Measurements from ENCODE around the gene MYO9B.

The MYO9B gene, protein sequence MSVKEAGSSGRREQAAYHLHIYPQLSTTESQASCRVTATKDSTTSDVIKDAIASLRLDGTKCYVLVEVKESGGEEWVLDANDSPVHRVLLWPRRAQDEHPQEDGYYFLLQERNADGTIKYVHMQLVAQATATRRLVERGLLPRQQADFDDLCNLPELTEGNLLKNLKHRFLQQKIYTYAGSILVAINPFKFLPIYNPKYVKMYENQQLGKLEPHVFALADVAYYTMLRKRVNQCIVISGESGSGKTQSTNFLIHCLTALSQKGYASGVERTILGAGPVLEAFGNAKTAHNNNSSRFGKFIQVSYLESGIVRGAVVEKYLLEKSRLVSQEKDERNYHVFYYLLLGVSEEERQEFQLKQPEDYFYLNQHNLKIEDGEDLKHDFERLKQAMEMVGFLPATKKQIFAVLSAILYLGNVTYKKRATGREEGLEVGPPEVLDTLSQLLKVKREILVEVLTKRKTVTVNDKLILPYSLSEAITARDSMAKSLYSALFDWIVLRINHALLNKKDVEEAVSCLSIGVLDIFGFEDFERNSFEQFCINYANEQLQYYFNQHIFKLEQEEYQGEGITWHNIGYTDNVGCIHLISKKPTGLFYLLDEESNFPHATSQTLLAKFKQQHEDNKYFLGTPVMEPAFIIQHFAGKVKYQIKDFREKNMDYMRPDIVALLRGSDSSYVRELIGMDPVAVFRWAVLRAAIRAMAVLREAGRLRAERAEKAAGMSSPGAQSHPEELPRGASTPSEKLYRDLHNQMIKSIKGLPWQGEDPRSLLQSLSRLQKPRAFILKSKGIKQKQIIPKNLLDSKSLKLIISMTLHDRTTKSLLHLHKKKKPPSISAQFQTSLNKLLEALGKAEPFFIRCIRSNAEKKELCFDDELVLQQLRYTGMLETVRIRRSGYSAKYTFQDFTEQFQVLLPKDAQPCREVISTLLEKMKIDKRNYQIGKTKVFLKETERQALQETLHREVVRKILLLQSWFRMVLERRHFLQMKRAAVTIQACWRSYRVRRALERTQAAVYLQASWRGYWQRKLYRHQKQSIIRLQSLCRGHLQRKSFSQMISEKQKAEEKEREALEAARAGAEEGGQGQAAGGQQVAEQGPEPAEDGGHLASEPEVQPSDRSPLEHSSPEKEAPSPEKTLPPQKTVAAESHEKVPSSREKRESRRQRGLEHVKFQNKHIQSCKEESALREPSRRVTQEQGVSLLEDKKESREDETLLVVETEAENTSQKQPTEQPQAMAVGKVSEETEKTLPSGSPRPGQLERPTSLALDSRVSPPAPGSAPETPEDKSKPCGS (N-terminal part only)

DNA sequence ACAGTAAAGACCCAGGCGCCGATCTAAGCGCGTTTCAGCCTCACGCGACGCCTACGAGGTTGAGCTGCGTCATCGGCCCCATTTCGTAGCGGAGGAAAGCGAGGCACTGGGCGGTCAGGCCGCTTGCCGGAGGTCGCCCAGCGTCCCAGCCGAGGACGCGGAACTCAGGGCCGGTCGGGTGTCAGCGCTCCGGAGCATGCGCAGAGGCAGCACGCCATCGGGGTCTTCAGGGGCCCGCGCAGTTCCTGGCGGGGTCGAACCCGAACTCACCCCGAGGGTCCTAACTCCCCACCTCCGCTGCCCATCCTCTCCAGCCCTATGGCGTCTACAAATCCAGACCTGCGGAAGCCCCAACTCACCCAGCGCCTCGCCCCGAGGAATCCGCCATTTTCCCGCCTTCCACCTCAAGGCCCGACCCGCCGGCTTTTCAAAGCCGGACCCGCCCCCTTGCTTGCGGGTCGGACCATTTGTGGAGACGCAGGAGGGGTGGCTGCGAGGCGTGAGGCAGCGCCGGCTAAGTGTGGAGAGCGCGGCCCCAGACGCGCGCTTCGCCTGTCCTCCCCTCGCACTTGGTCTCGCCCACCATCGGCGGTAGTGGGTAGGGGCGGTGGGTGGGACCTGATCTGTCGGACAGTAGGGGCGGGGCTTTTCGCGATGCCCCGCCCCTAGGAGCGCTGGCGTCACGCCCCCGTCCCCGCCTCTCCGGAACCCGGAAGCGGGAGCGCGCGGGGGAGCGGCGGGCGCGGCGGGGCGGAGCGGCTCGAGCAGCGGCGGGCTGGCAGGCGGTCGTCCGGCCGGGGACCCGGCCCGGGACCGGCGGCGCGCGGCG lies at the start of gene MYO9B, which contains the start of gene HAUS8:
TSS of gene MYO9B (plus strand) at position 743 of the 829 bp plus-strand sequence. CDS start 25,941 bp downstream, outside the sequence.
TSS of gene HAUS8 (minus strand) at position 418 of the 829 bp plus-strand sequence. CDS start at position 388, 30 bp downstream.
- DNase-seq, result peak; percentile 99

DNA sequence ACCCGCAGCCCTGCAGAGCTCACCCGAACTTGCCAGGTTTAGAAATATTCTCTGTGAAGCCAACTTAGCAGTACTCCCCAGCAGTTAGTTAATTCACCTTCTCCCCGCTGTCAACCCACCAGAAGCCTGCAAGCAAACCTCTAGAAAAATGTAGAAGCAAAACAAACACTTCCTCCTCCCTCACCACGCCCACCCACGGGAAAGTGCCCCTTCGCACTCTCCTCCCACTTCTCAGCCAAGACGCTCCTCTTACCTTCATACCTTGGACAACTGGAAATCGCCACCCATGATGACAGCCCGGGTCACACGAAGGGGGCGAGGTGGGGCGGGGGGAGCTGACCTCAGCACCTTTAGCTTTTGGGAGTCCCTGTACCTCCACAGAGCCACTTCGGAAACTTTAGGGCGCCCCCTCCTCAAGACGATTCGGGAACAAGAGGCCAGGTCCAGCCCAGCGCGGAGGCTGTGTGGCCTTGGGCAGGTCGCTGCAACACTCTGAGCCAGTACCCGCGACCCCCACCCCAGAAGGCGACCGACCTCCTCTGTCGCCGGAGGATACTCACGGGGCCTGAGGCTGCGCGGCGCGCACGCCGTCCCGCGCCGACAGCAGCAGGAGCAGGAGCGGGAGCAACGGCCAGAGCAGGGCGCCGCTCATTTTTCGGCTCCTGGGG lies 49.5 kb upstream of the MYO9B start:
- DNase-seq, result peak; percentile 10

DNA sequence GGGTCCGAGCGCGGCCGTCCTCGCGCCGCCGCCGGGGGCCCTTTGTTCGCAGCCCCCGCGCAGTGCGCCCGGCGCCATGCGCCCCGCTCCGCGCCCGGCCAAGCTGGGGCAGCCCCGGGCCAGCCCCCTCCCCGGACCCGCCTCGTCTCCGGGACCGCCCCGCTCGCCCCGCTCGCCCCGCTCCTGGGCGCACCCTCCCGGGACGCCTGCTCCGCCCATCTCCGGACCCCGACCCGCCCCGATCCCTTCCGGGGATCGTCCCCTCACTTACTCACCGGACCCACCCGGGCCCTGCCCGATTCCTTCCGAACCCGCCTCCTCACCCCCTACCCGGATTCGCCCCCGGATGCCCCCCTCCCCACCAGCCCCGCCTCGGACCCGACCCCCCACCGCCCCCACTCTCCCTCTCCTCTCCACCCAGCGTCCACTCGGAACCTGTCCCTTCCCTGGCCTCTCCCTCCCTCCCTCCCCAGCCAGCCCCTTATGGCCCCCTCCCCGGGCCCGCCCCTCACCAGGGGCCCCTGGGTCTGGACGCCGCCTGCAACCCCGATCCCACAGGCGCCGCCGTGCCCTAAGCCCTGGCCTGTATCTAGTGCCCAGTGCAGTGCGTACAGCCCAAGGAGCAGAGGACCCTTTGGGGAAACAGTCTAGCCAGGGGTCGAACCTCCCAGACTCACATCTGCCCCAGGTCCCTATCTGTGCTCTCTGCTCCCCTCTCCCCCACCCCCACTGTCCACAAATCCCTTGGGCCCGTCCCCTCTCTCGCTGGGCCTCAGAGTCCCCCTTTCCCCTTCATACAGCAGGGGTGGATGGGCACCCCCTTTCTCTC lies 48.7 kb upstream of the MYO9B start, which contains the start of gene CPAMD8:
TSS of gene CPAMD8 (minus strand) at position 105 of the 829 bp plus-strand sequence. CDS start 168 bp downstream, outside the sequence.
- no peak for DNase-seq

DNA sequence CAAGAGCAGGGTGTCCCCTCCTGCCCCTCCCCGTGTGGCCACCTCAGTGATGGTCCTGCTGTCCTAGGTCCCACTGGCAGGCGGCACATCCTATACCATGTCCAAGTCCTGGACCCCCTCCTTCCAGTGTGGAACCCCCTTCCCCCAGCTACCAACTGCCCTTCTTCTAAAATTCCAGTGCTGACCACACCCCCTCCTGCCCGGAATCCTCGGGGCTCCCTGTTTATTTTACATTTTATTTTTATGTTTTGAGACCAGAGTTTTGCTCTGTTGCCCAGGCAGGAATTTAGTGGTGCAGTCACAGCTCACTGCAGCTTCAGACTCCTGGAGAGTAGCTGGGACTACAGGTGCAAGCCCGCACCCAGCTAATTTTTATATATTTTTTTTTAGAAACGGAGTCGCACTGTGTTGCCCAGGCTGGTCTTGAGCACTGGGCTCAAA lies 48.0 kb upstream of the MYO9B start:
- DNase-seq, result no peak

DNA sequence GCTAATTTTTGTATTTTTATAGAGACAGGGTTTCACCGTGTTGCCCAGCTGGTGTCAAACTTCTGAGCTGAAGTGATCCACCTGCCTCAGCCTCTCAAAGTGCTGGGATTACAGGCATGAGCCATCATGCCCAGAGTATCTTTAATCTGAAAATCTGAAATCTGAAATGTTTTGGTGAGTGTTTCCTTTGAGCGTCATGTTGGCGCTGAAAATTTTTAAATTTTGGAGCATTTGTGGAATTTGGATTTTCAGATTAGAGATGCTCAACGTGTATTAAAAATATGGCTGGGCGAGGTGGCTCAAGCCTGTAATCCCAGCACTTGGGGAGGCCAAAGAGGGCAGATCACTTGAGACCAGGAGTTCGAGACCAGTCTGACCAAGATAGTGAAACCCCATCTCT lies 43.8 kb upstream of the MYO9B start:
- DNase-seq, result no peak

DNA sequence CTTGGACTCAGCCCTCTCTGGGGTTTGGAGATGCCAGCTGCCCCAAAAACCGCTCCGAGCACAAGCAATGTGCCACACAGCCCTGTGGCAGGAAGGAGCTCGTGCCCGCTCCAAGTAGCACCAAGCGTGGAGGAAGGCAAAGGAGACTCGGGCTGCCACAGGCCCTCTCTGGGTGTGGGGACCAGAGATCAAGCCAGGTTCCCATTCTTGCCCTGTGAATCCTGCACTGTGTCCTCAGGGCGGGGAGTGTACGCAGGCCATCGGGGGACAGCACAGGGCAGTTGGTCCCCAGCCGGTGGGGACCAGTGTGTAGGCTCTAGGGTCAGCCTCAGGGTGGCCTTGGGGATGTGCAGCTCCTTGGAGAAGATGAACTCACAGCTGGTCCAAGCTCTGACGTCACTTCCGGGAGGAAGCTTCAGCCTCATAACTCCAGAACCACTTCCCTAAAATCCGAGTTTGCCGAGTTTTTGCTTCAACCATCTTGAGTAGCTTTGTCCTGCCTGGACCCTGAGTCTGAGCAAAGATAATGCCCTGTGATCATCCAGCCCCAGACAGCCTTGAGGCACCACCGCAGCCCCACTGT lies 39.6 kb upstream of the MYO9B start:
- no peak for DNase-seq

DNA sequence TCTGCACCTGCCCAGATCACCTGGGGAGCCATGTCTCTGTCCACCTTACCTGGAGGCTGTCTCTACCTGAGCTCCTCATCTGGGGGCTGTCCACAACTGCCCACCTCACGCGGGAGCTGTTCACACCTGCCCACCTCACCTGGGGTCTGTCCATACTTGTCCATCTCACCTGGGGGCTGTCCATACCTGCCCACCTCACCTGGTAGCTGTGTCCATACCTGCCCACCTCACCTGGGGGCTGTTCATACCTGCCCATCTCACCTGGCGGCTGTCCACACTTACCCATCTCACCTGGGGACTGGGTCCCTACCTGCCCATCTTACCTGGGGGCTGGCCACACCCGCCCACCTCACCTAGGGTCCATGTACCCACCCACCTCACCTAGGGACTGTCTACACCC lies 38.9 kb upstream of the MYO9B start:
- DNase-seq, result no peak

DNA sequence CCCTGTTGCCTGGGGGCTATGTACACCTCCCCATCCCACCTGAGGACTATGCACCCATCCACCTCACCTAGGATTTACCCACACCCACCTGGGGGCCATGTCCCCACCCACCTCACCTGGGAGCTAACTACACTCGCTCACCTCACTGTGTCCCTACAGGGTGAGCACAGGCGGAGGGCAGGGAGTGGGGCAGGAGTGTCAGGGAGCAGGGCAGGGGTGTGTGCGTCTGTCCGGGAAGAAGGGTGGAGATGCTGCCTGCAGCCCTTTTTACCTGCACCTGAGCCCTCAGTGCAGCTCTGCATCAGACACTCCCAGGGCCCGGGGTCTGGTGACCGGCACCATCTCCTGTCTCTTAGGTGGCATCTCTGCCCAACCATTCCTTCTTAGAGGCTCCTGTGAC lies 38.4 kb upstream of the MYO9B start:
- no peak for DNase-seq

DNA sequence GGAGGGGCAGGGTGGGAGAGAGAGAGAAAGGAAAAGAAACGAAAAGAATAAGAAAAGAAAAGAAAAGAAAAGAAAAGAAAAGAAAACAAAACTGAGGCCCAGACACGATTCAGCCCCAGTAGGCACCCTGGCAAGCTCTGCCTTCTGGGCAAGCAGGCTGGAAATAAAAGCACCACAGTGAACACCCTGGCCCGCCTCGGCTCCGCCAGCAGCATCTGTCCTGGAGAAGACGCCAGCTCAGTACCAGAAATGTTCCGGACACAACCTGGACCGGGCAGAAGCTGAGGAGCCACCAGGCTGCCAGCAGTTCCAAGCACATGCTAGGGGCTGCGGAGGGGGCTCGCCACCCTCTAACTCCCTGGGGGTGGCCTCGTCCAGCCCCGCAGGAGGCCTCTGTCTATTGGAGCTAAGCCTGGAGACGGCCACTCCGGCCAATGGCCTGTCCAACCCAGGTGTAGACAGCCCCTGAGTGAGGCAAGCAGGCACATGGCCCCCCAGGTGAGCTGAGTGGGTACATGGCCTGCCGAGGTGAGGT lies 37.5 kb upstream of the MYO9B start:
- no peak for DNase-seq

DNA sequence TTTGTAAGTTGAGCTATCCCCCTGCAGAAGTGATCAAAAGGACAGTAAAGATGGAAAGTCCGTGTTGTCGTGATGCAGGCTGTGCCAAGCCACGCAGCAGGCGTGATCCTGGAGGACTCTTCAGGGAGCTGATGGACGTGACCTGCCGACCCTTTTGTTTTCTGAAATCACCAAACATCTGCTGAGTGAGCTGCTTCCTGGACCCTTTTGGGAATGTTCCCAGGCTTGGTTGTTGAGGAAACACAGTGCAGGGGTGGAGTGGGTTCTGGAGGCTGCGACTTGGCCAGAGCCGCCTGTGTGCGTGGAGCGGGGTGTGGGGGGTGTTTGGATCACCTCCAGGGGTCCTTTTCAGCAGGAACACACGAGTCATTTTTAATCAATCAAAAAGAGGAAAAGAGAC lies 33.6 kb upstream of the MYO9B start:
- no peak for DNase-seq

DNA sequence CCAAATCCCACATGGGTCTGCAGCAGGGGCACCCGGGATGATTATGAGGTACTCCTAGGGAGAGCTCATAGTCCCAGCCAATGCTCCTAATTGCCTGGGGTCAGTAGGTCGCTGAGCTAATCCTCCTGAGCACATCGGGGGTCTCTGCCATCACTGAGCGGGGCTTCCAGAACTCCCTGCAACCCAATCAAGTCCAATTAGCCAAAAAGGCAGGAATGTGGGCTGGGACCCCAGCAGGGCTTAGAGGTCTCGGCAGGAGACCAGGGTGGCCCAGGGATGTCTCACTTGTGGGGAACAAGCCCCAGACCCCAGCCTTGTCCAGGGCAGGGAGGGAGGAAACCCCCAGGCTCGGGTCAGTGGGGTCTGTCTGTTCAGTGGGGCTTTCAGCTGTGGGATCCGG lies 31.8 kb upstream of the MYO9B start:
- DNase-seq, result no peak

DNA sequence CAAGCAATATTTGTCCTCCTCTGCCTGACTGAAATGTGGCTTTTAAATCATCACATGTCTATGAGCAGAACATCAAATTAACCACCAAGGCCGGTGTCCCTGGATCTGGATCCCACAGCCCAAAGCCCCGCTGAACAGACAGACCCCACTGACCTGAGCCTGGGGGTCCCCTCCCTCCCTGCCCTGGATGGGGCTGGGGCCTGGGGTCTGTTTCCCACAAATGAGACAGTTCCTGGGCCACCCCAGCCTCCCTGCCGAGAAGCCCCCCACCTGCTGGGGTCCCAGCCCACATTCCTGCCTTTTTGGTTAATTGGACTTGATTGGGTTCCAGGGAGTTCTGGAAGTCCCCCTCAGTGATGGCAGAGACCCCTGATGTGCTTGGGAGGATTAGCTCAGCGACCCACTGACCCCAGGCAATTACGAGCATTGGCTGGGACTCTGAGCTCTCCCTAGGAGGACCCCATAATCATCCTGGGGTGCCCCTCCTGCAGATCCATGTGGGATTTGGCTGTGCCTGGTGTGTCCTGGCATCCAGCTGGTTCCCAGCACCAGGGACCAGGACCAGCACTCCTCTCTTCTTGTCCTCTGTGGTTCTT lies 29.6 kb upstream of the MYO9B start:
- DNase-seq, result no peak

DNA sequence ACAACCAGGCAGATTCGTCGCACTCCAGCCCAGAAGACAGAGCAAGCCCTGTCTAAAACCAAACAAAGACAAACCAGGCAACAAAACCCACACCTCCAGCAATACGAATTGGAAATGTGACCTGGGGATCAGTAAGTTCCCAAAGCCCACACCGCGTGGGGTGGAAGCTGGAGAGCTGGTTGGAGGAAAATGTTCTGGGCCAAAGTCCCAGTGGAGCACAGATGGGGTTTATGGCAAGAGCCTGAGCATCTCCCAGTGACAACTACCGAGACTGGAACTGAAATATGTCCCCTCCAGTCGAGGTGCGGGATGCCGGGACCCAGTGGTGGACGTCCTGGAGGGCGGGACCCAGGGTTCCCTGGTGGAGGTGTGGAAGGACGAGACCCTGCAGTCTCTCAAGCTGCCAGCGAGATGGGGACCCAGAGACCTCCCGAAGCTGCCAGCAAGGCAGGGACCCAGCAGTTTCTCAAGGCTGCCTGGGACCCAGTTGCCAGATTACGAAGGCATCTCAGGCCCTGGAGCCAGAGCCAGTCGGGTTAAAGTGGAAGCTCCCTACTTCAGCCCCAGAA lies 26.6 kb upstream of the MYO9B start:
- no peak for DNase-seq

DNA sequence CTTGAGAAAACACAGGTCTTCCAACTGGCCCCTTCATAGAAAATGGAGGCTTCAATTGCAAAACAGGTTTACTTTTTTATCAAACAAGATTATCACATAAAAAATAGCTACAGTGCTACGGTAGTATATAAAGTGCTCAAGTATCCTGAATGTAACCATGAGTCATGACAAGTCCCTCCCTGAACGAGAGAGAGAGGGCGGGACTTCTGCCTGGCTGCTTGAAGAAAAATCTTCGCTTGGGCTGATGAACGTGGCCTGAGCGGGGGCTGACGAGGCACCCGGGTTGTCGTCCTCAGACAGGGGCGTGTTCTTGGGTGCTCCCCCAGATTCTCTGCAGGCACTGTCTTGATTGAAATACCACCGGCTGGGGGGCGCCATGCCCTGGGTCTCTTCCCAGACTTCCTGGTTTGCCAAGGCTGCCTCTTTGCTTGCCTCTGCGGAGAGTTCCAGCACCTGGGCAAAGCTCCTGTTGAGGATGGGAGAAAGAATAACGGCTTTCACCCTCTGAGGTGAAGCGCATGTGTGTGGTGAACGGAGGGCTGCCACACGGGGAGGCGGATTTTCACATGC lies 25.8 kb upstream of the MYO9B start:
- no peak for DNase-seq

DNA sequence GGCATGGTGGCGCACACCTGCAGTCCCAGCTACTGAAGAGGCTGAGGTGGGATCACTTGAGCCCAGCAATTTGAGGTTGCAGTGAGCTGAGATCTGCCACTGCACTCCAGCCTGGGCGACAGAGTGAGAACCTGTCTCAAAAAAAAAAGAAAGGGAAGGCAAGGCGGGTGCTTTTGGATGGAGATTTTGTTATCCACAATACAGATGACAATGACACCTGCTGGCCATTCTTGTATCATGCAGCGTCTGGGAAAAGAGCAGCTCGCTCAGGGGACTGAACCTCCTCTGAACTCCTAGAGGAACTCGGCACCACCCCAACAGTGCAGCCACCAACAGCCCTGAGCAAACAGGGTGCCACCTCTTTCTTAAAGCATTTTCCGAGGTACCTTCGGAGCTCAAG lies 23.1 kb upstream of the MYO9B start:
- no peak for DNase-seq

DNA sequence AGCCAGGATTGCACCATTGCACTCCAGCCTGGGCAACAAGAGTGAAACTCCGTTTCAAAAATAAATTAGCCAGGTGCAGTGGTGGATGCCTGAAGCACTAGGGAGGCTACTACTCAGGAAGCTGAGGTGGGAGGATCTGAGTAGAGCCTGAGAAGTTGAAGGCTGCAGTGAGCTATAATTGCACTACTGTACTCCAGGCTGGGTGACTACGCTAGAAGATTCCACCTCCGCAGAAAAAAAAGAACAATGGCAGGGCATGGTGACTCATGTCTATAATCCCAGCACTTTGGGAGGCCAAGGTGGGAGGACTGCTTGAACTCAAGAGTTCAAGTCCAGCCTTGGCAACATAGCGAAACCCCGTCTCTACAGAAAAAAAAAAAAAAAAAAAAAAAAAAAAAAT lies 20.8 kb upstream of the MYO9B start:
- no peak for DNase-seq

DNA sequence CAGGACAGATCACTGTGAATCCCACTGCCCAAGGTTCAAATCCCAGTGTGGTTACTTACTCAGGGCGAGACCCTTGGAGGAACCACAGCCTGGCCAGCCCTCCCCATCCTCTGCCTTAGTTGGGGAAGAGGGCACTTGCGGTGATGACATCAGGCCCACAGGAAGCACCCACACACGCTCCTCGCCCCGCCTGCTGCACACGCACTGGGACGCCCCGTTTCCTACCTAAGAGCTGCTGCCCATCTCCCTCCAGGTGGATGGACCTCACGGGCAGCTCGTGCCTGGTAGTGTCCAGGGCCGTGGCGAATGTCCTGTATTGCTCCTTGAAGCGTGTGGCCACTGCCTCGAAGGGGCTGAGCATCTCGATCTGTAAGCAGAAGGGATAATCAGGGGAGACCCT lies 19.9 kb upstream of the MYO9B start:
- DNase-seq, result no peak

DNA sequence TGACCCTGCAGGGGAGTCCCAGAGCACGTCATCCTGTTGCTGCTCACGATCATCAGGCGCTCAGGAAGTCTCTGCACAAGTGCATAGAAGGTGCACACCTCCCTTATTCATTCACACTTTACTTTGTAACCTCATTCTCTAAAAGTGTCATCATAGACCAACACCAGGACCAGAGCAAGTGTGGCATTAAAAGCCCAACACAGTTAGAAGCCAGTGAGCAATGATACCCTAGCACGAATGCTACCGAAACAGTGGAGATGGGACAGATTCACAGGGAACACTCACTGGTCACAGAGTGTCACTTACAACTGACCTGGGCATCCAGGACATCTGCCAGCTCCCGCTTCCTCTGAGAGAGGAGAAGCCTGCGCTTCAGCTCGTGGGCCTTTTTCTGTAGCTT lies 17.3 kb upstream of the MYO9B start:
- no peak for DNase-seq

DNA sequence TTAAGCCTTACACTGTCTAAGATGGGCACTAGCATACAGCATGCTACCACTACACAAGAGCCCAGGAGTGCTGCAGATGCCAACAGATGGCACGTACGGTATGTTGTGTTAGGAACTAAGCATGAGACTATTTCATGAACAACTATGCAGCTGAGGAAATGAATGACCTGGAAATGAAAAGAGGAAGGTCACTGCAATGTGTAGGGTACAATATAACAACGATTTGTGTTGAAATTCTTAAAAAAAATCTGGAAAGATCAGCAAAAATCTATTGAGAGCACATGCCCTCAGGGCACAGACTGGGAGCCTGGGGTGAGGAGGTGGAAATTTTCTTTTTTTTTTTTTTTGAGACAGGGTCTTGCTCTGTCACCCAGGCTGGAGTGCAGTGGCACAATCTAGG lies 14.8 kb upstream of the MYO9B start:
- no peak for DNase-seq

Data from activated gamma-delta T cell treated with Interleukin-2 at 50 U/mL for 16 hours (primary cell).